Esophagus squamous epithelium (tissue), 5 donors: ENCODE measurements around the gene ANK3. TPM values are rescaled to one million over a fixed set of nuclear protein-coding genes. Genes with fewer than 3 reads are reported as not detected.

Source experiments
- DNase-seq: peaks from one replicate; lab custom pipeline; 2025; lab: John Stamatoyannopoulos, UW
- H3K27ac ChIP-seq, 4 donors: fragments of 200-600 bp; sonication (generic); one replicate each; pipeline ENCODE4 v1.5.1; 2016 to 2019; ENCODE audit warnings: mild to moderate bottlenecking in 1 of 4
- H3K27me3 ChIP-seq, 4 donors: fragments of 200-600 bp; sonication (generic); 1 replicate in 3 of 4; 2 replicates in 1 of 4; pipeline versions ENCODE4 v1.5.1 to v1.6.0; 2017 to 2021; ENCODE audit warnings: antibody characterized with exemption in 1 of 4
- H3K36me3 ChIP-seq, 3 donors: fragments of 200-600 bp; sonication (generic); one replicate each; pipeline ENCODE4 v1.5.1; 2016 to 2019
- H3K4me1 ChIP-seq, 3 donors: fragments of 200-600 bp; sonication (generic); one replicate each; pipeline ENCODE4 v1.5.1; 2017 to 2019
- H3K4me3 ChIP-seq, 4 donors: fragments of 200-600 bp; sonication (generic); 1 replicate in 3 of 4; 2 replicates in 1 of 4; pipeline ENCODE4 v1.5.1; 2016 to 2019; ENCODE audit warnings: mild to moderate bottlenecking in 2 of 4, moderate library complexity in 1 of 4
- H3K9me3 ChIP-seq, 3 donors: fragments of 200-600 bp; sonication (generic); one replicate each; pipeline ENCODE4 v1.5.1; 2016 to 2019
- POLR2A ChIP-seq, 4 donors: fragments of 450-650 bp; IDR thresholded peaks; one replicate each; pipeline ENCODE4 v1.6.1; 2017; ENCODE audit warnings: antibody characterized with exemption in 4 of 4, mild to moderate bottlenecking in 4 of 4, moderate library complexity in 3 of 4
- WGBS, 2 donors: methylation state at CpG; one replicate each; pipeline ENCODE4 v1.1.5; 2018; 5-methylcytosine and 5-hydroxymethylcytosine counted together
- intact Hi-C: fragments of 100-400 bp; cut with DNase I; formaldehyde crosslinking; loops from one replicate; pipeline ENCODE4 v1.15.0; 2022
- total RNA-seq, 4 donors: library from RNA; depleted of rRNA; stranded (reverse); fragments of >200 nt; gene quantifications; one replicate each; pipeline ENCODE4 v1.1.0, GENCODE V29; 2016
- TF ChIP-seq, protein P1 (sequence below), 6 experiments: fragments of 450-650 bp in 4 of 6; fragments of 200-600 bp in 2 of 6; sonication (generic) in 2 of 6; IDR thresholded peaks; one replicate each; pipeline ENCODE4 v1.5.1; 2016 to 2019; ENCODE audit warnings: antibody characterized with exemption in 6 of 6, mild to moderate bottlenecking in 4 of 6, moderate library complexity in 4 of 6
- donor health status: DM: yes; HTN: yes; CAD: no.

Gene ANK3
- total RNA-seq, 4 donors from 2014 or later = 23.1 to 59.1 (median 33.0) TPM

GRCh38 chr10:60315311-60315710 is 74.4 kb downstream of the ANK3 start:
- Histone ChIP-seq H3K4me1 (peaks cover 0 to 40% (median 3%) of the 10 kb centered on the region in 3 donors), H3K27me3 (no peaks in the 10 kb centered on the region), H3K36me3 (no peaks in the 10 kb centered on the region), H3K9me3 (no peaks in the 10 kb centered on the region), H3K27ac (no peak overlapping the region), H3K4me3 (no peak overlapping the region)
- DNase-seq = no peak
- intact Hi-C loops = no loop called here
- no peak for TF ChIP-seq POLR2A (IDR thresholded peaks at IDR 0.05)
- TF ChIP-seq, protein P1, sequence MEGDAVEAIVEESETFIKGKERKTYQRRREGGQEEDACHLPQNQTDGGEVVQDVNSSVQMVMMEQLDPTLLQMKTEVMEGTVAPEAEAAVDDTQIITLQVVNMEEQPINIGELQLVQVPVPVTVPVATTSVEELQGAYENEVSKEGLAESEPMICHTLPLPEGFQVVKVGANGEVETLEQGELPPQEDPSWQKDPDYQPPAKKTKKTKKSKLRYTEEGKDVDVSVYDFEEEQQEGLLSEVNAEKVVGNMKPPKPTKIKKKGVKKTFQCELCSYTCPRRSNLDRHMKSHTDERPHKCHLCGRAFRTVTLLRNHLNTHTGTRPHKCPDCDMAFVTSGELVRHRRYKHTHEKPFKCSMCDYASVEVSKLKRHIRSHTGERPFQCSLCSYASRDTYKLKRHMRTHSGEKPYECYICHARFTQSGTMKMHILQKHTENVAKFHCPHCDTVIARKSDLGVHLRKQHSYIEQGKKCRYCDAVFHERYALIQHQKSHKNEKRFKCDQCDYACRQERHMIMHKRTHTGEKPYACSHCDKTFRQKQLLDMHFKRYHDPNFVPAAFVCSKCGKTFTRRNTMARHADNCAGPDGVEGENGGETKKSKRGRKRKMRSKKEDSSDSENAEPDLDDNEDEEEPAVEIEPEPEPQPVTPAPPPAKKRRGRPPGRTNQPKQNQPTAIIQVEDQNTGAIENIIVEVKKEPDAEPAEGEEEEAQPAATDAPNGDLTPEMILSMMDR (IDR thresholded peaks at IDR 0.05) = no peak
- 45 to 55% methylated on average over 2 of the region's 2 CpGs for WGBS, 2 donors

DNA sequence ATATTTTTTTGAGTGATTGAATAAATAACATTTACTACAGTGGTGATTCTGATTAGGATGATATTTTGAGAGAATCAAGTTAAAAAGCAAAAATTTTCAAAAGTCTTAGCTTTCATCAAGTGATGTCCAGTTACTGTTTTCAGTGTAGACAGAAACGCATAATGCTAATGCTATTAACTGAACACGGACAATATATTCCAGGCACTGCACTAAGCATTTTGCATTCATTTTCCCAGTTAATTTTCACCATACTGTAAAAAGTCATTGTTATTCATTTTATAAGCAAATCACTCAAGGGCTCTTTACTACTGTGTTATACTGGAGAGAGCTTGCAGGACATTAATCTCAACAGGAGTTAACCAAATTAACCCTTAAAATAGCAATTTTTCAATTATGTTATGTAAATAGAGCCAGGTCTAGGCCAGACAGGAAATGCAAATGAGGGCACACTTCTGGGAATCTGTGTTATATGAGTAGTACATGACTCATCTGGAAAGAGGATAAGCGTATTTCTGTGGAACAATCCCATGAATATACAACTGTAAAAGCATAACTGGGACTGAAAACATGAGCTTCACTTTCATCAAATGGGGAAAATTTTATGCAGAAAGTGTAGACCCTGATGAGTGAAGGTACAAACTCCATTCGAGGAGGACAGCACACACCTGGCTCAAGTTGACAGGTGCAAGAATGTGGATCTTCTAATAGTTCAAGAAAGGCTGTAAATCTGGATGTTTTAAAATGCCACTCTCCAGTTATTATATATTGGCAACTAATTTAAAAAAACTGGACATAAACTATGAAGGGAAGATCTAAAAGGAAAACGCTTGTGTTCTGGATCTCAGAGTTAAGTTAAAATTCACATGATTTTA is 75.4 kb downstream of the ANK3 start:
- WGBS, 2 donors = 50 to 54% methylated on average over 5 of the region's 5 CpGs
- no peak overlapping the region for H3K27ac ChIP-seq
- H3K27me3 ChIP-seq = no peaks in the 10 kb centered on the region
- DNase-seq = no peak
- no peak overlapping the region for H3K4me3 ChIP-seq
- H3K36me3 ChIP-seq = no peaks in the 10 kb centered on the region
- TF ChIP-seq POLR2A (IDR thresholded peaks at IDR 0.05) = no peak
- TF ChIP-seq, protein P1 (IDR thresholded peaks at IDR 0.05) = no peak
- intact Hi-C loops = no loop called here
- H3K9me3 ChIP-seq = no peaks in the 10 kb centered on the region
- peaks cover 0 to 40% (median 3%) of the 10 kb centered on the region in 3 donors for H3K4me1 ChIP-seq

- no peaks in the 10 kb centered on the region for H3K27me3 ChIP-seq
- intact Hi-C loops = no loop called here
- no peak overlapping the region for H3K27ac ChIP-seq
- WGBS, 2 donors = 77 to 87% methylated on average over 1 of the region's 1 CpG
- H3K9me3 ChIP-seq = no peaks in the 10 kb centered on the region
- TF ChIP-seq, protein P1 (IDR thresholded peaks at IDR 0.05) = no peak
- no peak for TF ChIP-seq POLR2A (IDR thresholded peaks at IDR 0.05)
- peaks cover 0 to 40% (median 3%) of the 10 kb centered on the region in 3 donors for H3K4me1 ChIP-seq
- H3K4me3 ChIP-seq = no peak overlapping the region
- DNase-seq = no peak
- H3K36me3 ChIP-seq = no peaks in the 10 kb centered on the region
Observed at GRCh38 chr10:60313589-60313952, 76.1 kb downstream of the ANK3 start.

DNA sequence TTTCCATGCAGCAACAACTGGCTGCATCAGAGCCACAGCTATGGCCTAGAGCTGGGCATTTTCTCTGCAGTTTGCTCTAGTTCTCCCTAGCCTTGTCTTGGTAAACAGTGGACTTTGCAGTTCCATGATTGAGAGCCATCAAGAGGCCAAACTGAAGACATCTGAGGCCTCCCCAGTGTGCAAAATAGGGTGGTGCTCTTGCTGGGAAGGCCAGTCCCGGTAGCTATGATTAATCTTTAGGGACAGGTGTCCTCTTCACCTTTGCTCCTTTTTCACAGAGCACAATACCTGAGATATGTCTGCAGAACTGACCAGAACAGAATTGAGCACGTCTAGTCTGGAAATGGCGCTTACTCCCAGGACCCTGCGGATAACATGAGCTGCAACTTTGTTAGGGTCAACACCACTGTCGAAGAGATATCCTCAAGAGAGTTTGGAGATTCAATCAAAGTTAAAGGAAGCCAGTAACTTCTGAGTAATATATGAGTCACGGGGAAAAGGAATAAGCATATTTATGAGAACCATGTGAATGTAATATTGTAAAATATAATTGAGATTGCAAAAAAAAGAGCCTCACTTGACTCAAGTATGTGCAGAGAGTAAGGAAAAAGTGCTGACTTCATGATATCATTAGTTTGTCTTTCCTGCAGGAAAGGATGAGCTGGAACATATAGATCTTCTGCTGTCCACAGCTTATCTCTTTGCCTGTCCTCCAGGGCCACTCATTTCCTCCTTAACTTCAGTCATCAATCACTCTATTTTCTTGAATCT is 76.7 kb downstream of the ANK3 start:
- no peak for DNase-seq
- no peaks in the 10 kb centered on the region for H3K27me3 ChIP-seq
- intact Hi-C loops = no loop called here
- H3K36me3 ChIP-seq = no peaks in the 10 kb centered on the region
- H3K4me1 ChIP-seq = peaks cover 0 to 40% (median 3%) of the 10 kb centered on the region in 3 donors
- TF ChIP-seq POLR2A (IDR thresholded peaks at IDR 0.05) = no peak
- TF ChIP-seq, protein P1 (IDR thresholded peaks at IDR 0.05) = no peak
- WGBS, 2 donors = 39 to 47% methylated on average over 5 to 6 of the region's 6 CpGs
- H3K4me3 ChIP-seq = no peak overlapping the region
- H3K9me3 ChIP-seq = no peaks in the 10 kb centered on the region
- no peak overlapping the region for H3K27ac ChIP-seq

- intact Hi-C loops = no loop called here
- TF ChIP-seq, protein P1 (IDR thresholded peaks at IDR 0.05) = no peak
- 80 to 94% methylated on average over 1 of the region's 1 CpG for WGBS, 2 donors
- DNase-seq = no peak
- no peaks in the 10 kb centered on the region for H3K9me3 ChIP-seq
- no peak overlapping the region for H3K4me3 ChIP-seq
- no peaks in the 10 kb centered on the region for H3K36me3 ChIP-seq
- peaks cover 0 to 40% (median 3%) of the 10 kb centered on the region in 3 donors for H3K4me1 ChIP-seq
- no peak overlapping the region for H3K27ac ChIP-seq
- H3K27me3 ChIP-seq = no peaks in the 10 kb centered on the region
Observed at GRCh38 chr10:60311821-60312220, 77.9 kb downstream of the ANK3 start.
